Naive B cell (primary cell): ENCODE data around the gene DDI2. TPM values are rescaled to one million over a fixed set of nuclear protein-coding genes. Genes with fewer than 3 reads are reported as not detected.
A peak's percentile ranks its signal among the peaks of the same experiment; 100 is the strongest.
"Not testable (repeated sequence)": the region's sequence is repeated elsewhere in the genome, so short reads cannot be mapped to it uniquely, and the experiment has no call there.

Source experiments
- ATAC-seq, 2 donors: fragments of 150-1000 bp; cut with Tn5 transposase; 2 replicates each; pipeline ENCODE4 v1.10.0; 2021; ENCODE audit warnings: low read depth in 2 of 2, mild to moderate bottlenecking in 2 of 2, moderate library complexity in 2 of 2
- DNase-seq: peaks from one replicate; pipeline ENCODE4 v3.0.0; 2022
- H3K27ac Mint-ChIP-seq, 6 donors: one replicate each; pipeline ENCODE4 v1.8.0; 2020 to 2022; ENCODE audit warnings: mild to moderate bottlenecking in 6 of 6, mixed read lengths in 6 of 6, moderate library complexity in 5 of 6, inconsistent platforms in 2 of 6
- H3K27me3 Mint-ChIP-seq, 3 donors: one replicate each; pipeline ENCODE4 v1.8.0; 2021 to 2022; ENCODE audit warnings: mixed read lengths in 3 of 3, mild to moderate bottlenecking in 1 of 3
- H3K36me3 Mint-ChIP-seq, 2 donors: one replicate each; pipeline ENCODE4 v1.8.0; 2020 to 2022; ENCODE audit warnings: mixed read lengths in 2 of 2, inconsistent platforms in 1 of 2, mild to moderate bottlenecking in 1 of 2
- H3K4me1 Mint-ChIP-seq, 3 donors: one replicate each; pipeline ENCODE4 v1.8.0; 2020 to 2022; ENCODE audit warnings: mixed read lengths in 3 of 3, inconsistent platforms in 1 of 3, mild to moderate bottlenecking in 1 of 3, moderate library complexity in 1 of 3
- H3K4me3 Mint-ChIP-seq, 8 donors: one replicate each; pipeline ENCODE4 v1.8.0; 2020 to 2022; ENCODE audit warnings: mild to moderate bottlenecking in 8 of 8, mixed read lengths in 8 of 8, moderate library complexity in 8 of 8, inconsistent platforms in 2 of 8
- H3K9me3 Mint-ChIP-seq, 7 donors: one replicate each; pipeline ENCODE4 v1.8.0; 2020 to 2022; ENCODE audit warnings: mixed read lengths in 7 of 7, mild to moderate bottlenecking in 5 of 7, inconsistent platforms in 2 of 7, moderate library complexity in 1 of 7
- polyA plus RNA-seq, 6 donors: library from polyadenylated mRNA; unstranded; fragments of 300-500 nt; fragmentation: Illumina TruSeq; gene quantifications; one replicate each; pipeline ENCODE4 v1.2.3, GENCODE V29; 2021; ENCODE audit warnings: low read depth in 6 of 6

Gene DDI2
- polyA plus RNA-seq, 6 donors from 2014 or later: 2.5 to 7.1 (median 5.7) TPM

GRCh38 chr1:15693371-15693770 is 76.1 kb downstream of the DDI2 start:
- DNase-seq (no peak), ATAC-seq (no peak)
- no peaks in the 10 kb centered on the region for H3K36me3 Mint-ChIP-seq
- H3K9me3 Mint-ChIP-seq: no peaks in the 10 kb centered on the region
- peak overlapping the region in 3 of 6 donors; percentile 20 to 46 (median 28) for H3K27ac Mint-ChIP-seq
- no peaks in the 10 kb centered on the region for H3K27me3 Mint-ChIP-seq
- H3K4me3 Mint-ChIP-seq: no peak overlapping the region
- peaks cover 36 to 64% (median 60%) of the 10 kb centered on the region in 3 donors for H3K4me1 Mint-ChIP-seq

GRCh38 chr1:15696956-15697521 is 79.8 kb downstream of the DDI2 start:
- Mint-ChIP-seq H3K27me3 (no peaks in the 10 kb centered on the region), H3K9me3 (no peaks in the 10 kb centered on the region), H3K27ac (peak overlapping the region; percentile 72 to 99 (median 96)), H3K4me1 (peaks cover 42 to 75% (median 52%) of the 10 kb centered on the region in 3 donors), H3K4me3 (peak overlapping the region; percentile 79 to 92 (median 86)), H3K36me3 (no peaks in the 10 kb centered on the region)
- ATAC-seq (peak; percentile 94), DNase-seq (peak; percentile 86)

GRCh38 chr1:15698201-15698600 is 80.9 kb downstream of the DDI2 start:
- Mint-ChIP-seq H3K27ac (peak overlapping the region in 5 of 6 donors; percentile 42 to 95 (median 81)), H3K9me3 (no peaks in the 10 kb centered on the region), H3K4me1 (peaks cover 38 to 74% (median 51%) of the 10 kb centered on the region in 3 donors)

GRCh38 chr1:15699321-15699720 is 82.1 kb downstream of the DDI2 start:
- not testable (repeated sequence) for H3K36me3 Mint-ChIP-seq, H3K27me3 Mint-ChIP-seq, DNase-seq, ATAC-seq, H3K9me3 Mint-ChIP-seq
- Mint-ChIP-seq H3K4me3 (peak overlapping the region in 1 of 8 donors; percentile 59), H3K27ac (peak overlapping the region in 2 of 6 donors; percentile 65 to 94), H3K4me1 (peaks cover 44 to 71% (median 55%) of the 10 kb centered on the region in 3 donors)

More at GRCh38 chr1:15698201-15698600, 80.9 kb downstream of the DDI2 start:
- Mint-ChIP-seq H3K27me3 (no peaks in the 10 kb centered on the region), H3K4me3 (peak overlapping the region in 5 of 8 donors; percentile 15 to 79 (median 55)), H3K36me3 (no peaks in the 10 kb centered on the region)
- no peak for DNase-seq
- no peak for ATAC-seq

- Mint-ChIP-seq H3K4me1 (peaks cover 40 to 66% (median 49%) of the 10 kb centered on the region in 3 donors), H3K9me3 (no peaks in the 10 kb centered on the region), H3K27me3 (no peaks in the 10 kb centered on the region), H3K27ac (peak overlapping the region in 3 of 6 donors; percentile 2 to 89 (median 58)), H3K4me3 (peak overlapping the region in 3 of 8 donors; percentile 56 to 69 (median 56)), H3K36me3 (peaks cover 0 to 4% of the 10 kb centered on the region in 2 donors)
- ATAC-seq (no peak), DNase-seq (no peak)
These were observed 83.2 kb downstream of the DDI2 start for GRCh38 chr1:15700508-15700907.

- Mint-ChIP-seq H3K9me3 (no peaks in the 10 kb centered on the region), H3K27me3 (no peaks in the 10 kb centered on the region), H3K4me1 (peaks cover 41 to 59% (median 46%) of the 10 kb centered on the region in 3 donors), H3K27ac (peak overlapping the region in 2 of 6 donors; percentile 36 to 57), H3K36me3 (peaks cover 2 to 8% of the 10 kb centered on the region in 2 donors), H3K4me3 (no peak overlapping the region)
- DNase-seq (no peak), ATAC-seq (no peak)
These were observed 84.5 kb downstream of the DDI2 start for GRCh38 chr1:15701784-15702183.

- H3K27me3 Mint-ChIP-seq: no peaks in the 10 kb centered on the region
- H3K27ac Mint-ChIP-seq: peak overlapping the region in 2 of 6 donors; percentile 56 to 73
- DNase-seq (no peak), ATAC-seq (no peak)
- peaks cover 3 to 8% of the 10 kb centered on the region in 2 donors for H3K36me3 Mint-ChIP-seq
- H3K9me3 Mint-ChIP-seq: no peaks in the 10 kb centered on the region
- peaks cover 34 to 55% (median 38%) of the 10 kb centered on the region in 3 donors for H3K4me1 Mint-ChIP-seq
- no peak overlapping the region for H3K4me3 Mint-ChIP-seq
These were observed 85.7 kb downstream of the DDI2 start for GRCh38 chr1:15702722-15703550.

- no peak overlapping the region for H3K4me3 Mint-ChIP-seq
- peaks cover 29 to 57% (median 33%) of the 10 kb centered on the region in 3 donors for H3K4me1 Mint-ChIP-seq
- peaks cover 3 to 8% of the 10 kb centered on the region in 2 donors for H3K36me3 Mint-ChIP-seq
- no peaks in the 10 kb centered on the region for H3K9me3 Mint-ChIP-seq
- peak overlapping the region in 2 of 6 donors; percentile 73 to 75 for H3K27ac Mint-ChIP-seq
- no peaks in the 10 kb centered on the region for H3K27me3 Mint-ChIP-seq
- no peak for DNase-seq
- no peak for ATAC-seq
These were observed 86.3 kb downstream of the DDI2 start for GRCh38 chr1:15703562-15703961.

GRCh38 chr1:15704526-15705183 is 87.4 kb downstream of the DDI2 start:
- no peak for DNase-seq
- peaks cover 3 to 8% of the 10 kb centered on the region in 2 donors for H3K36me3 Mint-ChIP-seq
- no peaks in the 10 kb centered on the region for H3K9me3 Mint-ChIP-seq
- H3K27ac Mint-ChIP-seq: peak overlapping the region in 4 of 6 donors; percentile 15 to 75 (median 47)
- peaks cover 31 to 53% (median 32%) of the 10 kb centered on the region in 3 donors for H3K4me1 Mint-ChIP-seq
- no peak for ATAC-seq
- no peak overlapping the region for H3K4me3 Mint-ChIP-seq
- no peaks in the 10 kb centered on the region for H3K27me3 Mint-ChIP-seq

- peaks cover 3 to 8% of the 10 kb centered on the region in 2 donors for H3K36me3 Mint-ChIP-seq
- H3K27ac Mint-ChIP-seq: peak overlapping the region in 3 of 6 donors; percentile 15 to 37 (median 28)
- DNase-seq: no peak
- H3K4me3 Mint-ChIP-seq: peak overlapping the region in 1 of 8 donors; percentile 83
- no peaks in the 10 kb centered on the region for H3K9me3 Mint-ChIP-seq
- H3K27me3 Mint-ChIP-seq: no peaks in the 10 kb centered on the region
- no peak for ATAC-seq
- peaks cover 31 to 53% (median 32%) of the 10 kb centered on the region in 3 donors for H3K4me1 Mint-ChIP-seq
These were observed 87.9 kb downstream of the DDI2 start for GRCh38 chr1:15705184-15705566.

GRCh38 chr1:15706751-15707150 is 89.5 kb downstream of the DDI2 start:
- Mint-ChIP-seq H3K4me3 (no peak overlapping the region), H3K9me3 (no peaks in the 10 kb centered on the region), H3K4me1 (peaks cover 26 to 48% (median 32%) of the 10 kb centered on the region in 3 donors), H3K27ac (no peak overlapping the region), H3K36me3 (peaks cover 3 to 8% of the 10 kb centered on the region in 2 donors), H3K27me3 (no peaks in the 10 kb centered on the region)
- ATAC-seq (no peak), DNase-seq (no peak)

GRCh38 chr1:15707239-15707925 is 90.1 kb downstream of the DDI2 start:
- peaks cover 25 to 48% (median 32%) of the 10 kb centered on the region in 3 donors for H3K4me1 Mint-ChIP-seq
- H3K36me3 Mint-ChIP-seq: peaks cover 3 to 8% of the 10 kb centered on the region in 2 donors
- H3K27me3 Mint-ChIP-seq: no peaks in the 10 kb centered on the region
- ATAC-seq (no peak), DNase-seq (no peak)
- H3K9me3 Mint-ChIP-seq: no peaks in the 10 kb centered on the region
- H3K27ac Mint-ChIP-seq: peak overlapping the region in 3 of 6 donors; percentile 32 to 51 (median 39)
- H3K4me3 Mint-ChIP-seq: no peak overlapping the region
